Left ventricle myocardium inferior (tissue), 1 donor: ENCODE measurements around the gene DCST1. TPM values are rescaled to one million over a fixed set of nuclear protein-coding genes. Genes with fewer than 3 reads are reported as not detected.

Experiments
- DNase-seq: peaks from one replicate; pipeline ENCODE4 v3.0.0-alpha.2; 2020
- H3K27ac ChIP-seq: fragments of 200-600 bp; replicated peaks from 2 replicates; pipeline ENCODE4 v1.8.0; 2021
- H3K27me3 ChIP-seq: fragments of 200-600 bp; 2 replicates; pipeline ENCODE4 v1.8.0; 2021; ENCODE audit warnings: low read depth
- H3K36me3 ChIP-seq: fragments of 200-600 bp; 2 replicates; pipeline ENCODE4 v1.8.0; 2021
- H3K4me1 ChIP-seq: fragments of 200-600 bp; 2 replicates; pipeline ENCODE4 v1.8.0; 2021
- H3K4me3 ChIP-seq: fragments of 200-600 bp; 2 replicates; pipeline ENCODE4 v1.8.0; 2021; ENCODE audit warnings: mild to moderate bottlenecking, moderate library complexity
- H3K9me3 ChIP-seq: fragments of 200-600 bp; replicated peaks from 2 replicates; pipeline ENCODE4 v1.8.0; 2021
- CTCF ChIP-seq: fragments of 200-600 bp; IDR thresholded peaks from 2 replicates; pipeline ENCODE4 v1.8.0; 2021; ENCODE audit warnings: antibody characterized with exemption, mild to moderate bottlenecking, borderline replicate concordance
- intact Hi-C: fragments of 100-400 bp; cut with micrococcal nuclease; formaldehyde crosslinking; loops from one replicate; pipeline ENCODE4 v1.11.0; 2022
- total RNA-seq: library from RNA; stranded (reverse); fragmentation: NEBNext Ultra II Directional; extraction: Animal tissue kit (Norgen Biotek cat#: 25700); gene quantifications from one replicate; pipeline ENCODE4 v1.2.1, GENCODE V29; 2021
- donor health status: DM: no; HTN: yes; CAD: no; lungs with severe emphysema.

The DCST1 gene
- total RNA-seq, 1 donor from 2014 or later = not detected

- no peak for DNase-seq
- Histone ChIP-seq H3K36me3 (peaks cover 83% of the 10 kb centered on the region), H3K9me3 (no peaks in the 10 kb centered on the region), H3K27me3 (no peaks in the 10 kb centered on the region), H3K4me3 (no peak overlapping the region), H3K4me1 (peaks cover 57% of the 10 kb centered on the region), H3K27ac (no peak overlapping the region)
- intact Hi-C loops = no loop called here
- TF ChIP-seq CTCF = no peak
These were observed 23.5 kb downstream of the DCST1 start for GRCh38 chr1:155057104-155057503.

GRCh38 chr1:155057788-155058211, 24.2 kb downstream of the DCST1 start:
- DNase-seq = no peak
- Histone ChIP-seq H3K4me3 (no peak overlapping the region), H3K9me3 (no peaks in the 10 kb centered on the region), H3K27me3 (no peaks in the 10 kb centered on the region), H3K27ac (no peak overlapping the region), H3K4me1 (peaks cover 57% of the 10 kb centered on the region), H3K36me3 (peaks cover 83% of the 10 kb centered on the region)
- TF ChIP-seq CTCF = peak; percentile 14
- intact Hi-C loops = no loop called here

- peaks cover 50% of the 10 kb centered on the region for H3K4me1 ChIP-seq
- no peak overlapping the region for H3K27ac ChIP-seq
- no peak overlapping the region for H3K4me3 ChIP-seq
- no peak for TF ChIP-seq CTCF
- peaks cover 57% of the 10 kb centered on the region for H3K36me3 ChIP-seq
- no peaks in the 10 kb centered on the region for H3K27me3 ChIP-seq
- intact Hi-C loops = no loop called here
- no peaks in the 10 kb centered on the region for H3K9me3 ChIP-seq
- DNase-seq = no peak
These were observed 27.1 kb downstream of the DCST1 start for GRCh38 chr1:155060736-155061135.

- Histone ChIP-seq H3K27me3 (no peaks in the 10 kb centered on the region), H3K4me3 (peak overlapping the region; percentile 81), H3K4me1 (peaks cover 50% of the 10 kb centered on the region), H3K27ac (no peak overlapping the region), H3K36me3 (peaks cover 48% of the 10 kb centered on the region), H3K9me3 (no peaks in the 10 kb centered on the region)
- peak; percentile 87 for DNase-seq
- intact Hi-C loops = no loop called here
- TF ChIP-seq CTCF = peak; percentile 99
These were observed 27.9 kb downstream of the DCST1 start for GRCh38 chr1:155061381-155062150.

- Histone ChIP-seq H3K4me1 (peaks cover 50% of the 10 kb centered on the region), H3K27me3 (no peaks in the 10 kb centered on the region), H3K9me3 (no peaks in the 10 kb centered on the region), H3K27ac (no peak overlapping the region), H3K4me3 (peak overlapping the region; percentile 81), H3K36me3 (peaks cover 42% of the 10 kb centered on the region)
- TF ChIP-seq CTCF = no peak
- no peak for DNase-seq
- intact Hi-C loops = no loop called here
These were observed 28.6 kb downstream of the DCST1 start for GRCh38 chr1:155062151-155062686.
